Mucosa of descending colon (tissue), 3 donors: ENCODE data around the gene CPLX1. TPM values are rescaled to one million over a fixed set of nuclear protein-coding genes. Genes with fewer than 3 reads are reported as not detected.

Experiments
- ATAC-seq: fragments of 200-7000 bp; cut with Tn5 transposase; one replicate; pipeline ENCODE4 v1.9.1; 2020; ENCODE audit warnings: mild to moderate bottlenecking, moderate library complexity
- DNase-seq, 3 donors: peaks; one replicate each; pipeline ENCODE4 v3.0.0-alpha.2; 2020
- H3K36me3 ChIP-seq: fragments of 200-600 bp; one replicate; pipeline ENCODE4 v1.8.0; 2021; ENCODE audit warnings: low read depth, mild to moderate bottlenecking
- H3K4me1 ChIP-seq: fragments of 200-600 bp; one replicate; pipeline ENCODE4 v1.8.0; 2021; ENCODE audit warnings: low read depth, mild to moderate bottlenecking
- H3K4me3 ChIP-seq: fragments of 200-600 bp; one replicate; pipeline ENCODE4 v1.8.0; 2021; ENCODE audit warnings: mild to moderate bottlenecking
- H3K9me3 ChIP-seq: fragments of 200-600 bp; one replicate; pipeline ENCODE4 v1.8.0; 2021; ENCODE audit warnings: mild to moderate bottlenecking
- CTCF ChIP-seq: fragments of 200-600 bp; IDR thresholded peaks from one replicate; pipeline ENCODE4 v1.8.0; 2022; ENCODE audit warnings: antibody characterized with exemption, mild to moderate bottlenecking
- intact Hi-C, 2 donors: fragments of 100-400 bp; cut with DNase I in 1 of 2; cut with micrococcal nuclease in 1 of 2; formaldehyde crosslinking; loops; one replicate each; pipeline versions ENCODE4 v1.11.0 to v1.11.1; 2022; cut with DNase I, micrococcal nuclease
- total RNA-seq, 3 donors: library from RNA; stranded (reverse); fragmentation: NEBNext Ultra II Directional in 2 of 3; extraction: Animal tissue kit (Norgen Biotek cat#: 25700) in 2 of 3; gene quantifications; one replicate each; pipeline versions ENCODE4 v1.2.1 to v1.2.4, GENCODE V29; 2021 to 2023
- donor health status: DM: no; HTN: no; CAD: no; lungs with moderate emphysema.
- donor health status: DM: no; HTN: no; CAD: no.
- donor health status: DM: no; HTN: yes; CAD: no.

Gene CPLX1
- total RNA-seq, 3 donors from 2014 or later, result 1.9 to 3.4 (median 2.7) TPM

- no peaks in the 10 kb centered on the region for H3K4me1 ChIP-seq
- DNase-seq, result no peak
- ATAC-seq, result no peak
- no peaks in the 10 kb centered on the region for H3K9me3 ChIP-seq
- H3K36me3 ChIP-seq, result peaks cover 15% of the 10 kb centered on the region
- no peak overlapping the region for H3K4me3 ChIP-seq
- intact Hi-C loops, result no loop called here
- no peak for TF ChIP-seq CTCF
Measured at GRCh38 chr4:866068-866760, 40.3 kb upstream of the CPLX1 start.

DNA sequence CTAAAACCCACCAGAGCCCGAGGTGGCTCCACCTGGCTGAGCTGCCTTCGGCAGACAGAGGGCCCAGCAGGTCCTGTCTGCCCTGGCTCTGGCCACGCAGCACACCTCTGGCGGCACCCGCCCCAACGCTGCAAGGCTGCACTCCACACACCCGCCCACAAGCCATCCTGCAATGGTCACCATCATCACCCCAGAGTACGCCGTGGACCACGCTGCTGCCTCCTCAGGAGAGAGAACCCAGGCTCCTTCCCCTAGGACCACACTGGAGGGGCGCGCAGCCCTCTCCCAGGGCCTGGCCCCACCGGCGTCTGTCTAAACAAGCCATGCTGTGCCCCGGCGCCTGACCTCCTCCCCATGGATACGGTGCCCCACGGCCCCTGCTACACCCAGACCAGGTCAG is 39.6 kb upstream of the CPLX1 start:
- no peaks in the 10 kb centered on the region for H3K4me1 ChIP-seq
- no peak overlapping the region for H3K4me3 ChIP-seq
- TF ChIP-seq CTCF, result no peak
- DNase-seq (peak in 1 of 3 donors; percentile 45), ATAC-seq (no peak)
- no peaks in the 10 kb centered on the region for H3K9me3 ChIP-seq
- H3K36me3 ChIP-seq, result peaks cover 20% of the 10 kb centered on the region
- intact Hi-C loops, result no loop called here

DNA sequence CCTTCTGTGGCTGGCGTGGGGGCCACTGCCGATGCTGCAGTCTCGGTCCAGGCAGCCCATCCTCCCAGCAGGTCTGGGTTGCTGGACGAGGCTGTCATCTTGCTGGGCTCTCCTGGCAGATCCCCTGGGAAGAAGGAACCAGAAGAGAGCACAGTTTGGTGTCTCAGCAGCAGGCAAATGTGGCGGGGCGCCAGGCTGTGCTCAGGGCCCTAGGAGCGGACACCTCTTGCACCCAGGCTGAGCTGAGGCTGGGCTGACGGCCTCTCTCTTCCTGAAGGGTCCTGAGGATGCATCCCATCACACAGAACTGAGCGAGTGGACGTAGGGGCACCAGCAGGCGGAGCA is 39.2 kb upstream of the CPLX1 start:
- TF ChIP-seq CTCF, result no peak

GRCh38 chr4:864456-865120 is 38.7 kb upstream of the CPLX1 start:
- ATAC-seq, result no peak
- no peaks in the 10 kb centered on the region for H3K9me3 ChIP-seq
- intact Hi-C loops, result no loop called here
- TF ChIP-seq CTCF, result no peak
- no peak overlapping the region for H3K4me3 ChIP-seq
- H3K4me1 ChIP-seq, result no peaks in the 10 kb centered on the region
- H3K36me3 ChIP-seq, result peaks cover 22% of the 10 kb centered on the region
- DNase-seq, result peak in 1 of 3 donors; percentile 44

More for the DNA sequence above, 39.2 kb upstream of the CPLX1 start:
- intact Hi-C loops, result no loop called here
- ATAC-seq (no peak), DNase-seq (no peak)
- Histone ChIP-seq H3K9me3 (no peaks in the 10 kb centered on the region), H3K4me1 (no peaks in the 10 kb centered on the region), H3K4me3 (no peak overlapping the region), H3K36me3 (peaks cover 20% of the 10 kb centered on the region)

DNA sequence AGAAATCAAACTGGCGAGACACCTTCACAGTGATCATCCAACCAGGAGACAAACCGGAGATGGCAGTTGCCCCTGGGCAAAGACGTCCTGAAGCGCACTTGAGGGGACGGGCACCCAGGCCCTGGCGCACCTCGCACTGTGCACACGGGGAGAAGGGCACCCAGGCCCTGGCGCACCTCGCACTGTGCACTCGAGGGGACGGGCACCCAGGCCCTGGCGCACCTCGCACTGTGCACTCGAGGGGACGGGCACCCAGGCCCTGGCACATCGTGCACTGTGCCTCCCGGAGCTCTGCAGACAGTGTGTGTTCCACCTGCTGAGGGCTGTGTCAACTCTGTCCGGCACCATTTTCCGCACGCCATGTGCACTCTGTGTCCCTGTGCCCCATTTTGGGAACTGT is 34.6 kb upstream of the CPLX1 start:
- peaks cover 38% of the 10 kb centered on the region for H3K36me3 ChIP-seq
- intact Hi-C loops, result no loop called here
- no peaks in the 10 kb centered on the region for H3K4me1 ChIP-seq
- peak in 1 of 3 donors; percentile 22 for DNase-seq
- H3K4me3 ChIP-seq, result no peak overlapping the region
- no peak for TF ChIP-seq CTCF
- no peak for ATAC-seq
- H3K9me3 ChIP-seq, result no peaks in the 10 kb centered on the region
